PC-9 (cell line): Measurements from ENCODE around the gene GAB2.

Source experiments
- EZH2 ChIP-seq: fragments of 200-600 bp; sonication (generic); IDR thresholded peaks from 2 replicates; pipeline ENCODE4 v1.8.0; 2017; ENCODE audit warnings: antibody characterized with exemption, low read depth
- TF ChIP-seq, protein P1 (sequence below): fragments of 200-600 bp; sonication (generic); conservative IDR thresholded peaks from 2 replicates; pipeline ENCODE4 v1.6.1; 2017; ENCODE audit warnings: mixed run types, antibody characterized with exemption, mild to moderate bottlenecking, moderate library complexity

- TF ChIP-seq, protein P1, sequence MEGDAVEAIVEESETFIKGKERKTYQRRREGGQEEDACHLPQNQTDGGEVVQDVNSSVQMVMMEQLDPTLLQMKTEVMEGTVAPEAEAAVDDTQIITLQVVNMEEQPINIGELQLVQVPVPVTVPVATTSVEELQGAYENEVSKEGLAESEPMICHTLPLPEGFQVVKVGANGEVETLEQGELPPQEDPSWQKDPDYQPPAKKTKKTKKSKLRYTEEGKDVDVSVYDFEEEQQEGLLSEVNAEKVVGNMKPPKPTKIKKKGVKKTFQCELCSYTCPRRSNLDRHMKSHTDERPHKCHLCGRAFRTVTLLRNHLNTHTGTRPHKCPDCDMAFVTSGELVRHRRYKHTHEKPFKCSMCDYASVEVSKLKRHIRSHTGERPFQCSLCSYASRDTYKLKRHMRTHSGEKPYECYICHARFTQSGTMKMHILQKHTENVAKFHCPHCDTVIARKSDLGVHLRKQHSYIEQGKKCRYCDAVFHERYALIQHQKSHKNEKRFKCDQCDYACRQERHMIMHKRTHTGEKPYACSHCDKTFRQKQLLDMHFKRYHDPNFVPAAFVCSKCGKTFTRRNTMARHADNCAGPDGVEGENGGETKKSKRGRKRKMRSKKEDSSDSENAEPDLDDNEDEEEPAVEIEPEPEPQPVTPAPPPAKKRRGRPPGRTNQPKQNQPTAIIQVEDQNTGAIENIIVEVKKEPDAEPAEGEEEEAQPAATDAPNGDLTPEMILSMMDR, result no peak
- no peak for TF ChIP-seq EZH2
Measured at GRCh38 chr11:78428773-78429172, 11.2 kb upstream of the GAB2 start.
